ENCODE measurements around the gene TBX20.
"Not testable (repeated sequence)": the region's sequence is repeated elsewhere in the genome, so short reads cannot be mapped to it uniquely, and the experiment has no call there.

Gene TBX20

GRCh38 chr7:35255443-35256255, 1.7 kb upstream of the TBX20 start:
- DNase-seq (ENCODE audit: low read depth in 2 of 2): no peak

- no peak for DNase-seq (ENCODE audit: low read depth in 2 of 2)
Measured at GRCh38 chr7:35254496-35255442, 869 bp upstream of the TBX20 start.

GRCh38 chr7:35253460-35253709, 515 bp downstream of the TBX20 start:
- DNase-seq (ENCODE audit: low read depth in 2 of 2): no peak

GRCh38 chr7:35252612-35253459, 1.1 kb downstream of the TBX20 start:
- no peak for DNase-seq (ENCODE audit: low read depth in 2 of 2)

GRCh38 chr7:35251606-35252310, 2.1 kb downstream of the TBX20 start:
- no peak for DNase-seq (ENCODE audit: low read depth in 2 of 2)

- no peak for DNase-seq (ENCODE audit: low read depth in 2 of 2)
Measured at GRCh38 chr7:35250941-35251340, 3.0 kb downstream of the TBX20 start.

- no peak for DNase-seq (ENCODE audit: low read depth in 2 of 2)
Measured at GRCh38 chr7:35250452-35250851, 3.4 kb downstream of the TBX20 start.

GRCh38 chr7:35249537-35249907, 4.4 kb downstream of the TBX20 start:
- DNase-seq (ENCODE audit: low read depth in 2 of 2): no peak

GRCh38 chr7:35248576-35249536, 5.0 kb downstream of the TBX20 start:
- DNase-seq (ENCODE audit: low read depth in 2 of 2): no peak

- DNase-seq (ENCODE audit: low read depth in 2 of 2): no peak
Measured at GRCh38 chr7:35246819-35247218, 7.1 kb downstream of the TBX20 start.

GRCh38 chr7:35241884-35242283, 12.0 kb downstream of the TBX20 start:
- DNase-seq (ENCODE audit: low read depth in 2 of 2): no peak

- no peak for DNase-seq (ENCODE audit: low read depth in 2 of 2)
Measured at GRCh38 chr7:35241436-35241835, 12.5 kb downstream of the TBX20 start.

GRCh38 chr7:35241008-35241407, 12.9 kb downstream of the TBX20 start:
- not testable (repeated sequence) for DNase-seq (ENCODE audit: low read depth in 2 of 2)

- not testable (repeated sequence) for DNase-seq (ENCODE audit: low read depth in 2 of 2)
Measured at GRCh38 chr7:35238456-35238855, 15.4 kb downstream of the TBX20 start.

- no peak for DNase-seq (ENCODE audit: low read depth in 2 of 2)
Measured at GRCh38 chr7:35232994-35233393, 20.9 kb downstream of the TBX20 start.

- DNase-seq (ENCODE audit: low read depth in 2 of 2): not testable (repeated sequence)
Measured at GRCh38 chr7:35231221-35231620, 22.7 kb downstream of the TBX20 start.

GRCh38 chr7:35229116-35229780, 24.7 kb downstream of the TBX20 start:
- DNase-seq (ENCODE audit: low read depth in 2 of 2): not testable (repeated sequence)

- not testable (repeated sequence) for DNase-seq (ENCODE audit: low read depth in 2 of 2)
Measured at GRCh38 chr7:35228496-35229051, 25.3 kb downstream of the TBX20 start.

GRCh38 chr7:35227438-35227837, 26.5 kb downstream of the TBX20 start:
- not testable (repeated sequence) for DNase-seq (ENCODE audit: low read depth in 2 of 2)

Measured in activated CD4-positive, alpha-beta T cell treated with anti-CD3 and anti-CD28 coated beads for 24 hours (primary cell).